ENCODE measurements around the gene CIT.
"Not testable (repeated sequence)": the region's sequence is repeated elsewhere in the genome, so short reads cannot be mapped to it uniquely, and the experiment has no call there.

The CIT gene

GRCh38 chr12:119728444-119728745 is 148.7 kb downstream of the CIT start:
- no peak for DNase-seq

- no peak for DNase-seq
These were observed 149.3 kb downstream of the CIT start for GRCh38 chr12:119727600-119728443.

- no peak for DNase-seq
These were observed 151.6 kb downstream of the CIT start for GRCh38 chr12:119725523-119725922.

- DNase-seq: no peak
These were observed 155.8 kb downstream of the CIT start for GRCh38 chr12:119721306-119721705.

- no peak for DNase-seq
These were observed 156.8 kb downstream of the CIT start for GRCh38 chr12:119720349-119720748.

- no peak for DNase-seq
These were observed 159.0 kb downstream of the CIT start for GRCh38 chr12:119718141-119718540.

GRCh38 chr12:119715268-119715620 is 161.9 kb downstream of the CIT start:
- DNase-seq: no peak

- DNase-seq: no peak
These were observed 162.4 kb downstream of the CIT start for GRCh38 chr12:119714614-119715267.

GRCh38 chr12:119713551-119714031 is 163.5 kb downstream of the CIT start:
- DNase-seq: peak; percentile 92

GRCh38 chr12:119712721-119713120 is 164.4 kb downstream of the CIT start:
- DNase-seq: no peak

- no peak for DNase-seq
These were observed 165.4 kb downstream of the CIT start for GRCh38 chr12:119711693-119712092.

GRCh38 chr12:119710965-119711551 is 166.1 kb downstream of the CIT start:
- DNase-seq: peak; percentile 94

GRCh38 chr12:119710374-119710964 is 166.7 kb downstream of the CIT start:
- DNase-seq: peak; percentile 82

- DNase-seq: not testable (repeated sequence)
These were observed 170.7 kb downstream of the CIT start for GRCh38 chr12:119706427-119706826.

GRCh38 chr12:119705182-119705581 is 171.9 kb downstream of the CIT start:
- DNase-seq: no peak

- DNase-seq: no peak
These were observed 172.9 kb downstream of the CIT start for GRCh38 chr12:119704065-119704747.

- DNase-seq: no peak
These were observed 177.0 kb downstream of the CIT start for GRCh38 chr12:119700078-119700477.

- DNase-seq: no peak
These were observed 177.8 kb downstream of the CIT start for GRCh38 chr12:119699199-119699760.

- DNase-seq: no peak
These were observed 180.2 kb downstream of the CIT start for GRCh38 chr12:119696943-119697342.

- no peak for DNase-seq
These were observed 182.1 kb downstream of the CIT start for GRCh38 chr12:119695034-119695433.

- no peak for DNase-seq
These were observed 183.0 kb downstream of the CIT start for GRCh38 chr12:119694111-119694510.

- DNase-seq: no peak
These were observed 183.6 kb downstream of the CIT start for GRCh38 chr12:119693511-119693910.

- DNase-seq: peak; percentile 78
These were observed 184.1 kb downstream of the CIT start for GRCh38 chr12:119692997-119693396.
